Ovary (tissue), 9 donors: ENCODE measurements around the gene F13A1. TPM values are rescaled to one million over a fixed set of nuclear protein-coding genes. Genes with fewer than 3 reads are reported as not detected.

Experiments used
- DNase-seq, 5 donors: peaks; one replicate each; pipeline ENCODE4 v3.0.0-alpha.2; 2019 to 2020
- H3K27ac ChIP-seq, 2 donors: fragments of 200-600 bp; one replicate each; pipeline versions ENCODE4 v1.5.1 to v1.8.0; 2019 to 2022
- H3K27me3 ChIP-seq: fragments of 200-600 bp; one replicate; pipeline ENCODE4 v1.8.0; 2022
- H3K36me3 ChIP-seq: fragments of 200-600 bp; sonication (generic); one replicate; pipeline ENCODE4 v1.5.1; 2019
- H3K4me1 ChIP-seq: one replicate; pipeline ENCODE4 v1.8.1; 2013; ENCODE audit warnings: mild to moderate bottlenecking, moderate library complexity; ENCODE audit not compliant: insufficient read depth
- H3K4me3 ChIP-seq: fragments of 200-600 bp; sonication (generic); one replicate; pipeline ENCODE4 v1.5.1; 2017
- H3K9me3 ChIP-seq, 2 donors: fragments of 200-600 bp in 1 of 2; sonication (generic) in 1 of 2; one replicate each; pipeline versions ENCODE4 v1.5.1 to v1.8.1; 2013 to 2019; ENCODE audit warnings: mild to moderate bottlenecking in 1 of 2, moderate library complexity in 1 of 2
- CTCF ChIP-seq, 3 donors: fragments of 450-650 bp in 2 of 3; fragments of 200-600 bp in 1 of 3; IDR thresholded peaks; one replicate each; pipeline versions ENCODE4 v1.5.1 to v1.8.0; 2016 to 2022; ENCODE audit warnings: antibody characterized with exemption in 3 of 3, mild to moderate bottlenecking in 1 of 3
- EP300 ChIP-seq: sonication (generic); formaldehyde crosslinking; IDR thresholded peaks from one replicate; pipeline ENCODE4 v1.6.1; 2017; ENCODE audit warnings: antibody characterized with exemption
- POLR2A ChIP-seq: fragments of 450-650 bp; IDR thresholded peaks from one replicate; pipeline ENCODE4 v1.6.1; 2017; ENCODE audit warnings: antibody characterized with exemption, mild to moderate bottlenecking, moderate library complexity
- WGBS, 3 donors: extraction: QIAGEN DNeasy Blood & Tissue Kit in 1 of 3; methylation state at CpG; one replicate each; pipeline versions ENCODE4 v1.1.5 to v1.1.7; 2013 to 2017; 5-methylcytosine and 5-hydroxymethylcytosine counted together
- intact Hi-C, 4 donors: fragments of 100-400 bp; cut with DNase I; formaldehyde crosslinking; loops; one replicate each; pipeline versions ENCODE4 v1.11.0 to v1.15.1; 2022 to 2023
- polyA plus RNA-seq, 2 donors: library from polyadenylated mRNA; stranded (reverse); fragments of 200-250 nt in 1 of 2; fragments of 350-450 nt in 1 of 2; fragmentation: Illumina TruSeq in 1 of 2; extraction: RNeasy Lipid Tissue Mini Kit (QIAGEN cat#74804) in 1 of 2; gene quantifications; one replicate each; pipeline ENCODE4 v1.2.3, GENCODE V29; 2013 to 2014
- total RNA-seq, 7 donors: library from RNA; depleted of rRNA in 2 of 7; stranded (reverse); fragments of >200 nt in 2 of 7; fragmentation: NEBNext Ultra II Directional in 3 of 7; extraction: Animal tissue kit (Norgen Biotek cat#: 25700) in 3 of 7; gene quantifications; one replicate each; pipeline versions ENCODE4 v1.1.0 to v1.2.4, GENCODE V29; 2016 to 2023
- donor health status: DM: no; HTN: no; CAD: no; lungs with moderate emphysema.
- donor health status: DM: no; HTN: no; CAD: no.
- donor health status: Bipolar disorder and iron deficiency.
- donor health status: DM: yes; HTN: yes; CAD: no.
- donor health status: DM: no; HTN: no; CAD: no.
- donor health status: DM: yes; HTN: yes; CAD: no.

Gene F13A1
- total and polyA plus RNA-seq, 9 donors, result 6.2 to 124 (median 25.9) TPM

- intact Hi-C loops, result no loop called here
- 67 to 83% (median 72%) methylated on average over 2 of the region's 2 CpGs for WGBS, 3 donors
- Histone ChIP-seq H3K36me3 (no peaks in the 10 kb centered on the region), H3K27ac (no peak overlapping the region), H3K4me1 (no peaks in the 10 kb centered on the region), H3K9me3 (no peaks in the 10 kb centered on the region), H3K4me3 (no peak overlapping the region), H3K27me3 (no peaks in the 10 kb centered on the region)
- no peak for TF ChIP-seq CTCF (IDR thresholded peaks at IDR 0.05)
- no peak for TF ChIP-seq POLR2A
- TF ChIP-seq EP300, result no peak
- no peak for DNase-seq
Observed at GRCh38 chr6:6235786-6236185, 84.7 kb downstream of the F13A1 start.

GRCh38 chr6:6234963-6235362, 85.5 kb downstream of the F13A1 start:
- Histone ChIP-seq H3K36me3 (no peaks in the 10 kb centered on the region), H3K27me3 (no peaks in the 10 kb centered on the region), H3K4me3 (no peak overlapping the region), H3K9me3 (no peaks in the 10 kb centered on the region), H3K27ac (no peak overlapping the region), H3K4me1 (no peaks in the 10 kb centered on the region)
- DNase-seq, result no peak
- 54 to 83% (median 62%) methylated on average over 1 of the region's 1 CpG for WGBS, 3 donors
- no peak for TF ChIP-seq POLR2A
- TF ChIP-seq CTCF (IDR thresholded peaks at IDR 0.05), result no peak
- TF ChIP-seq EP300, result no peak
- intact Hi-C loops, result no loop called here

DNA sequence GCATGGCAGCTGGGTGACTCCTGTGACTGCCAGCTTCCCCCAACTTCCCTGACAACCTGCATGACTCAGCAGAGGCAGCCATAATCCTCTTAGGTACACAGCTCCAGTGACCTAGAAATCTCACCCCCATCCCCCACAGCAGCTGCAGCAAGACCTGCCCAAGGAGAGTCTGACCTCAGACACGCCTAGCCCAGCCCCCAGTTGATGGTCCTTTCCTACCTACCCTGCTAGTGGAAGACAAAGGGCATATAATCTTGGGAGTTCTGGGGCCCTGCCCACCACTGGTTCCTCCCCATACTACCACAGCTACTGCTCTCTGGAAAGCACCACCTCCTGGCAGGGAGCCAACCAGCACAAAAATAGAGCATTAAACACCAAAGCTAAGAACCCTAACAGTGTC, 90.2 kb downstream of the F13A1 start:
- intact Hi-C loops, result no loop called here
- no peak for TF ChIP-seq CTCF (IDR thresholded peaks at IDR 0.05)
- no peak overlapping the region for H3K27ac ChIP-seq
- H3K27me3 ChIP-seq, result no peaks in the 10 kb centered on the region
- WGBS, 3 donors, result 40 to 67% (median 51%) methylated on average over 1 of the region's 1 CpG
- H3K9me3 ChIP-seq, result no peaks in the 10 kb centered on the region
- H3K4me3 ChIP-seq, result no peak overlapping the region
- no peaks in the 10 kb centered on the region for H3K36me3 ChIP-seq
- H3K4me1 ChIP-seq, result no peaks in the 10 kb centered on the region
- DNase-seq, result no peak

DNA sequence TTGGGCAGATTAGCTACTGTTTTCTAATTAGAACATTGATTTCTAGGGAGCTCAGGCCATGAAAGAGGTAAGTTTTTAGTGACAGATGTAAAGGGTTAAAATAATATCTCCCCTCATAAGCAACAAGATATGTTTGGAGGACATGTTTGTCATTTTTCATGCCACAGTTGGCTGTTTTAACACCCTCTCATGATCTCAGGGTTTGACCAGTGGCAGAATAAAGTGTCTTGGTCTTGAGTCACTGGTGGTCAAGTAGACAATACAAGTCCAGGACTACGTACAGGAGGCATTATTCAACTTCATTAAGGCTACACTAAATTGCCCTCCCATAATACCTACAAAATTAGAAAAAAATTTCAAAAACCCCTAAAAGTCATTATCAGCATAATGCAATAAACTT, 92.6 kb downstream of the F13A1 start:
- WGBS, 3 donors, result 24 to 83% (median 71%) methylated on average over 1 of the region's 1 CpG
- Histone ChIP-seq H3K4me1 (no peaks in the 10 kb centered on the region), H3K36me3 (no peaks in the 10 kb centered on the region), H3K9me3 (no peaks in the 10 kb centered on the region), H3K27ac (no peak overlapping the region), H3K27me3 (no peaks in the 10 kb centered on the region), H3K4me3 (no peak overlapping the region)
- no peak for DNase-seq
- intact Hi-C loops, result no loop called here
- TF ChIP-seq CTCF (IDR thresholded peaks at IDR 0.05), result no peak
- no peak for TF ChIP-seq EP300
- no peak for TF ChIP-seq POLR2A
